Mesenteric fat pad (tissue), 1 donor: ENCODE data around the gene SOX30. TPM values are rescaled to one million over a fixed set of nuclear protein-coding genes. Genes with fewer than 3 reads are reported as not detected.

Experiments used
- DNase-seq: peaks from one replicate; pipeline ENCODE4 v3.0.0-alpha.2; 2020; ENCODE audit warnings: low spot score
- total RNA-seq: library from RNA; stranded (reverse); fragmentation: NEBNext Ultra II Directional; extraction: Animal tissue kit (Norgen Biotek cat#: 25700); gene quantifications from one replicate; pipeline ENCODE4 v1.2.1, GENCODE V29; 2021
- donor health status: DM: yes; HTN: yes; CAD: no.

SOX30 gene
- total RNA-seq, 1 donor from 2014 or later = not detected

GRCh38 chr5:157665467-157666070 lies 13.3 kb upstream of the SOX30 start:
- DNase-seq = no peak

DNA sequence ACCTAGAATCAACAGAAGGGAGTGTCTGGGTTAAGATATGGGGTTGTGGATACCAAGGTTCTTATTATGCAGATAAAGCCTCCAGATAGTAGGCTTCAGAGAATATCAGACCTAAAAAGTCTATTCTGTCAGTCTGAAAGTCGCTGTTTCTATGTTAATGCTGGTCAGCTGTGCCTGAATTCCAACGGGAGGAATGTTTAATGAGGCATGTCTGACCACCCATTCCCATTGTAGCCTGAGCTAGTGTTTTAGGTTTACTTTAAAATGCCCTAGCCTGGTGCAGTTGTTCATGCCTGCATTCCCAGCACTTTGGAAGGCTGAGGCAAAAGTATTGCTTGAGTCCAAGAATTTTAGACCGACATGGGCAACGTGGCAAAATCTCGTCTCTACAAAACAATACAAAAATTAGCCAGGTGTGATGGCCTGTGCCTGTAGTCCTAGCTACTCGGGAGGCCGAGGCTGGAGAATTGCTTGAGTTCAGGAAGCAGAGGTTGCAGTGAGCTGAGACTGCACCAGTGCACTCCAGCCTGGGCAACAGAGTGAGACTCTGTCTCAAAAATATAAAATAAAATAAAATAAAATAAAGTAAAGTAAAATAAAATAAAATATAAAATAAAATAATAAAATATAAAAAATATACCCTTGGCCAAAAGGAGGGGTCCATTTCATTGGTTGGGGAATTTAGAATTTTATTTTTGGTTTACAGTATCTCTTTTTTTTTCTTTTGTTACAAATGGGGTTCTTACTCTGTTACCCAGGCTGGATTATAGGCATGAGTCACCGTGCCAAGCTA lies 7.8 kb upstream of the SOX30 start:
- DNase-seq = no peak

- DNase-seq = no peak
These were observed 6.7 kb upstream of the SOX30 start for GRCh38 chr5:157658893-157659292.

DNA sequence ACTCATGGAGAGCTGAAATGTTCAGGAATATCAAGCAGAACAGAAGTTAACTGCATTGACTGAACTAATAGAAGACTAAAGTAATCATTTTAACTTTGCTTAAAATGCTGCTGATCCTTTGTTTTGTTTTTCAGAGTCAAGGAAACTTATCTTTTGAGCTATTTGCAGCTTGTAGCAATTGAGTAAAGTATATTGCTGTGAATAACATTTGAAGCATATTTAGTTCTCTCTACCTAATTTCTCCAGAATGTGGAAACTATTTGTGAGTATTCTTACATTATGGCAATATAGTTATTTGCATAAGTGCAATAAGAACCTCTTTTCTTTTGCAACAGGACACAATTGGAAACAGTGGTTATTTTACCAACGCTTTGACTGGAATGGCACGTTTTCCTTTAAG lies 5.3 kb upstream of the SOX30 start:
- DNase-seq = no peak

DNA sequence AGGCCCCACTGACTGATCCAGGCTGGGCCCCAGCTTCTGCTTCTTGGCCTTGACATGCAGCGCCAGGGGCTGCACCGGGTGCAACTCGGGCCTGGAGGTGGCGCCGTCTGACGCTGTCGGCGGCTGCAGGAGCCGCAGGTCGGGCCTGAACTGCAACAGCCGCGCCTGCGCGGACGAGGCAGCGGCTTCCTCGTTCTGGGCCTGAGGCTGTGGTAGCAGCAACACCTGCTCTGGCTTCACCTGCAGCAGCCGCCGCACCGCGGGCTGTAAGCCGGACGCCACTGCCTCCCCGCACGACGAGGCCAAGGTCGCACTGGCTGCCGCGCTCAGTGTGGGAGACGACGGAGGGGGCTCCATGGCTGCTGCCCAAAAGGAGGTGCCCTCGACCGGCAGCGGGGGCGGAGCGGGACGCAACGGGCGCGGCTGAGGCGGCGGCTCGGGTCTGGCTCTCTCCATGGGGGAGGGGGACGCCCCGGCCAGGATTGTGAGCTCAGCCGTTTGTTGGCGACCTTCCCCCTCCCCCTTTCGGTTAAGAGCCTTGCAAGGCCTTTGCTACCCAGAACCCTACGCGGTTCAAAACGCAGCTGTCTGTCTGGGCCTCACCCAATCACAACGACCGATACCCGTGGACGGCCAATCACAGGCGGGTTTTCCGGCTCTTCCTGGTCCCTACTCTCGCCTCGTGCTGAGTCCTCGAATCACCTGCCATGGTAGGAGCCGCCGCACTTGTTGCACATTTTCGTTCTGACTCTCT lies 438 bp downstream of the SOX30 start:
- no peak for DNase-seq

DNA sequence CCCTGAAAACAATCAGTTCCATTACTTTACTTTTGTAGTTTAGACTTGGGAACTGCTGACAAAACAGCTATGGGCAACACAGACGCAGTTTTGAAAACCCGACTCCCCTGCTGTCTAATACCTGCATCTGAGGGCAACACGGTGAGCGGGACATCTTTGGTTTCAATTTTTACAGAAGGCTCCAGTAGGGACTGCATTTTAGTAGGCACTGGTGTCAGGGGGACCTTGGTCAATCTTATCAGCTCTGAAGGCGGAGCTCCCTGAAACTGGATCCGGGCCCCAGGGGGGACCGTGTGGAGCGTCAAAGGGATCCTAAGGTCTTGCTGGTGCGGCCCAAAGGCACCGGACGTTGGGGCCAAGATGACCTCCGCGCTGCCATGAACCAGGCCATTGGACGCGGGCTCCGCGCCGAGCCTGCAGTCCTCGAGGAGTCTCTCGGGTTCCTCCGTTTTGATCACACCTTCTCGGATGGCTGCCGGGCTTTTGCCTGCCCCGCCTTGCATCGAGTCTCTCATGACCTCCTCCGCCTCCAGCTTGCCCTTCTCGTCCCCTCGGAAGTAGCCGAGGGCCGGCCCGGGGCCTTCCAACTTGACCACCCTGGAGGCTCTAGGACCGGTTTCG lies 1.1 kb downstream of the SOX30 start:
- DNase-seq = no peak

- DNase-seq = no peak
These were observed 3.1 kb downstream of the SOX30 start for GRCh38 chr5:157649101-157649500.

DNA sequence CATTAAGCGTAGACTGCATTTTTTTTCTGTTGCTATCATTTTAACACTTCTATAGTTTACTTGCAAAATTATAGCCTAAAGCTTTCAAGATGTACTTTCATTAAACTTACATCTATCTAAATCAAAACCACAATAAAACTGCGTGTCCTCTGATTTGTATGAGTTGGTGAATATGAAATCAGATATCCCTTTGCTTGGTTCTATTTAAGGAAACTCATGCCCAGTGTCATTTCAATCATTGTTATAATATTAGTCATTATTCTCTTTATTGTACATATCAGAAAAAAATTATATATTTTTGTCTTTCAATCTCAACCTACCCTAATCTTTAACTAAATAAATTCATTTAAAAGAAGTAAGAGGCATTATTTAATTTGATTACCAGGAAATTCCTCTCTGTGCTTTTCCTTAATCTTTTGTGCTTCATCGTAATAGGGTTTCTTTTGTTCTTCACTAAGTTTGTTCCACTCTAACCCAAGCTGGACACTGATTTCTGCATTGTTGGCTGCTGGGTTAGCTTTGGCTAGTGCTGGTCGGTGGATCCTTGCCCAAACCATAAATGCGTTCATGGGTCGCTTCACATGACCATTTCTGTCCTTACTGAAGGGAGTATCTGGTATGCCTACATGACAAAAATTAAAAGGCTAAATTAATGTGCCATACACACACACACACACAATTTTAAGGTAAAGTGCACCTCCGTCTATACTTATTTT lies 3.8 kb downstream of the SOX30 start:
- no peak for DNase-seq

DNA sequence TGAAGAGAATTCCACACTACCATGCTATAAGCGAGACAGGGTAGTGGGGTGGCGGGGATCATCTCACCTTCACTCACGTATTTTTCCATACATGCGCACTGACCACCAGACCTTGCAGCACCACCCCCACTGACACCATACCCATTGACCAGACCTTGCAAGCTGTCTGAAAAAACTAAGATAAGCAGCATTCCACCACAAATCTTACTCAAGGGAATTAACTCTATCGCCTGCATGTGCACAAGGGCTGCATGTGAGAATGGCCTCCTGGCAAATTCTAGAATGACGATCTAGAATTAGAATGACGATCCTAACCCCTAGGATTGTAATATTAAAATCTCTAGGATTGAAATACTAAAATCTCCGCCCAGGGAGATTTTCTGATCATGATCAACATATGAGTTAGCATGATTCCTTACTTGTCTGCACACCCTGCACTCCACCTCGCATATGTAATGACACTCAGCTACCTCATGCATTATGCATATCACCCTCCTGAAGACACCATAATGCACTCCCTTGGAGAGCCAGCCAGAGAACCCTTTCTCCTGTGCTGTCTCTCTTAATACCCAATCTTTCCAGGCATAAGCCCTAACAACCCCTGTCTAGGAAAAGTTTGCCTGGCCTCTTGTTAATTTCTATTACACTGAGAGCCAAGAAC lies 11.7 kb downstream of the SOX30 start:
- DNase-seq = no peak

DNA sequence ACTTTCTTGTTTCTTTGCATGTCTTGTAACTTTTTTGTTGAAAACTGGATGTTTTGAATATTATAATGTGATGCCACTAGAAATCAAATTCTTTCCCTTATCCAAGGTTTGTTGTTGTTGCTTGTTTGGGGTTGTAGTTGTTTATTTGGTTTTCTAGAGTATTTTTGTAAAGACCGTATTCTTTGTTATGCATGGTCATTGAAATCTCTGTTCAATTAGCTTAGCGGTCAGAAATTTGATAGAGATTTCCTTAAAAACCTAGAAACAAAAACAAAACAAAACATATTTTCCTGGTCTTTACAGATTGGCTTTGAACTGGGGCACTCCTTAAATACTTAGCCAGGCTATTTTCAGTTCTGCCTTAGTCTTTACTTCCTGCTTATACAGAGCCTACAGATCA lies 21.9 kb downstream of the SOX30 start:
- no peak for DNase-seq

DNA sequence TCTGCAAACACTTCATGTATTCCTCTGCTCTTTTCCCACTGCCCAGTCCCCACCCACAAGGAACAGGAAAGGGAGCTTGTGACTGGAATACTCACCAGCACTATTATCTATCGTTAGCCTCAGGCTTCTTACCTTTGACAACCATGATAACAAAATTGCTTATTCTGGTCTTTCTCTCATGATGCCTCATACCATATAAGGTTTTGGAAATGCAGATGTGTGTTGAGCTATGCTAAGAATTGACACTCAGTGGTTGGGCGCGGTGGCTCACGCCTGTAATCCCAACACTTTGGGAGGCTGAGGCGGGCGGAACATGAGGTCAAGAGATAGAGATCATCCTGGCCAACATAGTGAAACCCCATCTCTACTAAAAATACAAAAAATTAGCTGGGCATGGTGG lies 25.4 kb downstream of the SOX30 start:
- DNase-seq = no peak

- no peak for DNase-seq
These were observed 28.1 kb downstream of the SOX30 start for GRCh38 chr5:157624144-157624543.

DNA sequence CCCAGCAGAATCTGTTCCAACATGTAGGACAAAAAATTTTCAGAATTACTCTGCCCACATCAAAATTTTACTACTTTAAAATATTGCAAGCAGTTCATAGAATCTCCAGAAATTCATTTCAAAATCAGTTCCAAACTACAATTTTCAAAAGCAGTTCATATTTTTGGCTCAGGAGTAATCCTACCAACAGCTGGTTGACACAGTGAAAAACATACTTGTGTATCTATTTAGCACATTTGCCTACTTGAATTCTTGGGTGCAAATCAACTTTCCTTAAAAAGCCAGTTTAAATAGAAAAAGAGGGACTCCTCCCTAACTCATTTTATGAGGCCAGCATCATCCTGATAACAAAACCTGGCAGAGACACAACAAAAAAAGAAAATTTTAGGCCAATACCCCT lies 31.5 kb downstream of the SOX30 start:
- no peak for DNase-seq

- no peak for DNase-seq
These were observed 34.0 kb downstream of the SOX30 start for GRCh38 chr5:157618191-157618765.

GRCh38 chr5:157616785-157617184 lies 35.5 kb downstream of the SOX30 start:
- no peak for DNase-seq

DNA sequence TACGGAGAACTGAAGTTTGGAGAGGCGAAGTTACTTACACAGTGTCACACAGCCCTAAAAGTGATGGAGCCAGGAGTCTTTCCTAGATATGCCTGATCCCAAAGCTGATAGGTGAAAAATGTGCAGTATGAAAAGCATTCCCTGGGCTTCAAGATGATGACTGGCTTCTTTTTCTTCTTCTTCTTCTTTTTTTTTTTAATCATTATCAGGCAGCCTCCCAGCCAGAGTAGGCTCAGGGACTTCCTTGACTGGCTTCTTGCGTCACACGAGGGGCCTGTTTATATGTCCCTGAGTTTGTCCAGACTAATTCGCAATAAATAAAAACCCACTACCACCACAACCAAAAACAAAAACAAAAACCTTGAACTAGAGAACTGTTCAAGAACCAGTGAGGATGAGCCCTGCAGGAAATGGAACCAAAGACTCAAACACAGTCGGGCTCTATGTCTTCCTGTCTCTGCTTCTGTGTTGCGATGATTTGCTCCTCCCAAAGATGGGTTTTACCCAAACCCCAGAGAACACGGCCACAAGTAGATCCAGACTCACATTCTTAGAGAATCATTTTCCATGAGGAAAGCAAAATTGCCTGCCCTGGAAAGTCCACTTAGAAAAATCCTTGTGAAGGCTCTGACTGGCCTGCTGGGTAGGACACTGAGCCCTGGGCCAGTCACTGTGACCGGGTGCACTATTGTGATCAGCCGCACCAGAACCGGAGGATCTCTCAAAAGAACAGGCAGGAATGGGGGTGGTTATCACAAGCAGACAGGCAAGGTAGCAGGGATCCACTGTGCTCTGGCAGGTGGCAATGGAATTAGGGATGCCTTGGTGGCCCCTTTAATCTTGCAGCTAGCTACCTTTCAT lies 38.6 kb downstream of the SOX30 start:
- no peak for DNase-seq

GRCh38 chr5:157612581-157612980 lies 39.7 kb downstream of the SOX30 start:
- DNase-seq = no peak

DNA sequence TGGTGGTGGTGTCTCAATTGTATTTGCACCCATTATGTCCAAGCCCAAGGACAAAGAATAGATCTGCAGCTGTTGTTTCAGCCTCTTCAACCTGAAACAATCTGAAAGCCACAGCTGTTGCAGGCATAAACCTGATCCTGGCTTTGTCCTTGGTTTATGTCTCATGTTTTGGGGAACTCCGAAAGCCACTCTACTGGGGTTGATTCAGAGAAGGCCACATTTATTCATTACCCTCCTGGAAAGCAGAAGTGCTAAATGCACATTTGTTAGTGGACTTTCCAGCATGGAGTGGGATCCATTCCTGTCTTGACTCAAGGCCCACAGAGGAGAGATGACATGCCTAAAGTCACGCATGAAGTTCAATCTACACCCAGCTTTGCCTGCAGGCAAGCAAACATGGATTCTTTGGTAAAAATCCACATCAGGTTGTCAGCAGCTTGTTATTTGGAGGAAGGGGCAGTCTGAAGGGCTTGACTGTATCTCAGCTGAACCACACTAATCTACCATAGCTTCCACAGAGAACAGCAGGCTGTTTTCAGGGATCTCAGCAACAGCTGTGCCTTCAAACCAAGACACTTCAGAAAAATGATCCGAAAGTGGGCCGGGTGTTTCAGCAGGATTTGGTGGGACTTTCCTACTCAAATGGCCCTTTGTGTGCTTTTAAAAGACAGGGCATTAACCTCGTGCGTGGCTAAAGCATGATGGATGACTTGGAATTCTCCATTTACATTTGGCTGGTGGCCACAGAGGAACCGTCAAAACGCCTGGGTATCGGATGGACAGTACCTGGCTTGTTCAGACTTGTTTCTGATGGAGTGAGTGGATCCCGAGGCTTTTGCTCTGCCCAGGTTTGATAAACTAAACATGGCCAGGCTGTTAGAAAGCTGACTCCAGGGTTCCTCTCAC lies 40.4 kb downstream of the SOX30 start:
- no peak for DNase-seq
